Upper lobe of left lung (tissue), 6 donors: ENCODE results near the gene HEPACAM2. TPM values are rescaled to one million over a fixed set of nuclear protein-coding genes. Genes with fewer than 3 reads are reported as not detected.
A peak's percentile ranks its signal among the peaks of the same experiment; 100 is the strongest.

Experiments
- ATAC-seq, 2 donors: fragments of 200-7000 bp; cut with Tn5 transposase; one replicate each; pipeline ENCODE4 v1.9.1; 2022; ENCODE audit warnings: mild to moderate bottlenecking in 2 of 2, moderate library complexity in 2 of 2; ENCODE audit not compliant: low FRiP score in 2 of 2
- DNase-seq, 2 donors: peaks; one replicate each; pipeline ENCODE4 v3.0.0-alpha.2; 2019 to 2020
- H3K27ac ChIP-seq, 4 donors: fragments of 200-600 bp; sonication (generic); one replicate each; pipeline ENCODE4 v1.5.1; 2016 to 2019
- H3K27me3 ChIP-seq, 4 donors: fragments of 200-600 bp; sonication (generic); one replicate each; pipeline ENCODE4 v1.5.1; 2017 to 2019
- H3K36me3 ChIP-seq, 4 donors: fragments of 200-600 bp; sonication (generic); one replicate each; pipeline ENCODE4 v1.5.1; 2016 to 2019
- H3K4me1 ChIP-seq, 4 donors: fragments of 200-600 bp; sonication (generic); one replicate each; pipeline ENCODE4 v1.5.1; 2018 to 2019
- H3K4me3 ChIP-seq, 4 donors: fragments of 200-600 bp; sonication (generic); one replicate each; pipeline ENCODE4 v1.5.1; 2017 to 2019; ENCODE audit warnings: mild to moderate bottlenecking in 2 of 4, moderate library complexity in 1 of 4
- H3K9me3 ChIP-seq, 4 donors: fragments of 200-600 bp; sonication (generic); one replicate each; pipeline ENCODE4 v1.5.1; 2018 to 2019
- EP300 ChIP-seq, 4 donors: sonication (generic); formaldehyde crosslinking; IDR thresholded peaks; one replicate each; pipeline ENCODE4 v1.5.1; 2017; ENCODE audit warnings: antibody characterized with exemption in 4 of 4, control low read depth in 2 of 4
- POLR2A ChIP-seq, 4 donors: fragments of 450-650 bp; IDR thresholded peaks; one replicate each; pipeline ENCODE4 v1.5.1; 2016 to 2017; ENCODE audit warnings: antibody characterized with exemption in 4 of 4, mild to moderate bottlenecking in 2 of 4
- POLR2AphosphoS5 ChIP-seq, 2 donors: sonication (generic); formaldehyde crosslinking; IDR thresholded peaks; one replicate each; pipeline ENCODE4 v1.5.1; 2017; ENCODE audit warnings: antibody characterized with exemption in 2 of 2
- WGBS, 2 donors: methylation state at CpG; one replicate each; pipeline ENCODE4 v1.1.5; 2017 to 2018; 5-methylcytosine and 5-hydroxymethylcytosine counted together
- total RNA-seq, 6 donors: library from RNA; depleted of rRNA in 4 of 6; stranded (reverse); fragments of >200 nt in 4 of 6; gene quantifications; one replicate each; pipeline versions ENCODE4 v1.1.0 to v1.2.1, GENCODE V29; 2016 to 2021
- TF ChIP-seq, protein P1 (sequence below), 6 experiments: fragments of 450-650 bp in 4 of 6; fragments of 200-600 bp in 2 of 6; sonication (generic) in 2 of 6; IDR thresholded peaks; one replicate each; pipeline ENCODE4 v1.5.1; 2016 to 2019; ENCODE audit warnings: antibody characterized with exemption in 6 of 6
- donor health status: DM: no; HTN: no; CAD: no; lungs with moderate emphysema.
- donor health status: DM: no; HTN: yes; CAD: no; lungs with severe emphysema.

Gene HEPACAM2
- total RNA-seq, 6 donors from 2014 or later = 0.30 to 7.3 (median 0.30) TPM; not detected in 2

- Histone ChIP-seq H3K36me3 (peaks cover 15 to 83% (median 52%) of the 10 kb centered on the region in 4 donors), H3K9me3 (peaks cover 0 to 15% (median 11%) of the 10 kb centered on the region in 4 donors), H3K4me3 (no peak overlapping the region), H3K4me1 (peaks cover 16 to 19% (median 17%) of the 10 kb centered on the region in 4 donors), H3K27ac (no peak overlapping the region), H3K27me3 (no peaks in the 10 kb centered on the region)
- TF ChIP-seq POLR2A (IDR thresholded peaks at IDR 0.05) (no peak), EP300 (IDR thresholded peaks at IDR 0.05) (no peak), POLR2AphosphoS5 (IDR thresholded peaks at IDR 0.05) (no peak)
- TF ChIP-seq, protein P1, sequence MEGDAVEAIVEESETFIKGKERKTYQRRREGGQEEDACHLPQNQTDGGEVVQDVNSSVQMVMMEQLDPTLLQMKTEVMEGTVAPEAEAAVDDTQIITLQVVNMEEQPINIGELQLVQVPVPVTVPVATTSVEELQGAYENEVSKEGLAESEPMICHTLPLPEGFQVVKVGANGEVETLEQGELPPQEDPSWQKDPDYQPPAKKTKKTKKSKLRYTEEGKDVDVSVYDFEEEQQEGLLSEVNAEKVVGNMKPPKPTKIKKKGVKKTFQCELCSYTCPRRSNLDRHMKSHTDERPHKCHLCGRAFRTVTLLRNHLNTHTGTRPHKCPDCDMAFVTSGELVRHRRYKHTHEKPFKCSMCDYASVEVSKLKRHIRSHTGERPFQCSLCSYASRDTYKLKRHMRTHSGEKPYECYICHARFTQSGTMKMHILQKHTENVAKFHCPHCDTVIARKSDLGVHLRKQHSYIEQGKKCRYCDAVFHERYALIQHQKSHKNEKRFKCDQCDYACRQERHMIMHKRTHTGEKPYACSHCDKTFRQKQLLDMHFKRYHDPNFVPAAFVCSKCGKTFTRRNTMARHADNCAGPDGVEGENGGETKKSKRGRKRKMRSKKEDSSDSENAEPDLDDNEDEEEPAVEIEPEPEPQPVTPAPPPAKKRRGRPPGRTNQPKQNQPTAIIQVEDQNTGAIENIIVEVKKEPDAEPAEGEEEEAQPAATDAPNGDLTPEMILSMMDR (IDR thresholded peaks at IDR 0.05) = no peak
- 87 to 100% methylated on average over 1 of the region's 1 CpG for WGBS, 2 donors
- DNase-seq = no peak
- ATAC-seq = no peak
Observed at GRCh38 chr7:93142127-93142526, 84.1 kb downstream of the HEPACAM2 start.

DNA sequence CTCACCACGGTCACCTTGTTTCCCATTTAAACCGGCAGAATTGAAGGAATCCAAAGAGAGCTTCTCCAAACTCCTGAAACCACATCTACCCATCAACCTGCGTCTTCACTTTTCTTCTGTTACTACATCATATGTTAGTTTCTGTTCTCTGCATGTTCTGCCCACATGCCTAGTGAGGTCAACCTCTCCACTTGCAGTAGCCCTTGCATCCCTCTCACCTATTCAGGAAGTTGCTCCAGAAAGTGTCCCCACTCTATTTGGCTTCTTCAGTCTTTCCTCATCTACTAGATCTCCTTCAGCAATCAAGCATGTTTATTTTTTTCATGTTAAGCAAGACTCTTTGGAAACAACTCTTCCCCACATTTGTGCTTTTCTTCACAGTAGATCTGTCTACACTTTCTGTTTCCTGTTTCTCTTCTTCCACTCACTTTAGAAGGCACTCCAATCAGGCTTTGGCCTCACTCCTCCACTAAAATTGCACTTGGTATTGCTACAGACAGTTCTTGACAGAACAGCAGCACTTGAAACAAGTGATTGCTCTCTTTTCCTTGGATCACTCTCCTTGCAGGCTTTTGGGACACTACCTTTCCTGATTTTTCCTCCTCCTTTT lies 85.6 kb downstream of the HEPACAM2 start:
- Histone ChIP-seq H3K36me3 (peaks cover 23 to 98% (median 66%) of the 10 kb centered on the region in 4 donors), H3K27me3 (no peaks in the 10 kb centered on the region), H3K27ac (no peak overlapping the region), H3K9me3 (peaks cover 9 to 27% (median 18%) of the 10 kb centered on the region in 4 donors), H3K4me3 (no peak overlapping the region), H3K4me1 (peaks cover 1 to 5% (median 3%) of the 10 kb centered on the region in 4 donors)
- 69 to 76% methylated on average over 3 of the region's 3 CpGs for WGBS, 2 donors
- TF ChIP-seq, protein P1 (IDR thresholded peaks at IDR 0.05) = no peak
- no peak for TF ChIP-seq POLR2AphosphoS5 (IDR thresholded peaks at IDR 0.05)
- TF ChIP-seq EP300 (IDR thresholded peaks at IDR 0.05) = no peak
- TF ChIP-seq POLR2A (IDR thresholded peaks at IDR 0.05) = no peak
- DNase-seq (peak in 1 of 2 donors; percentile 30), ATAC-seq (peak in 1 of 2 donors; percentile 21)

DNA sequence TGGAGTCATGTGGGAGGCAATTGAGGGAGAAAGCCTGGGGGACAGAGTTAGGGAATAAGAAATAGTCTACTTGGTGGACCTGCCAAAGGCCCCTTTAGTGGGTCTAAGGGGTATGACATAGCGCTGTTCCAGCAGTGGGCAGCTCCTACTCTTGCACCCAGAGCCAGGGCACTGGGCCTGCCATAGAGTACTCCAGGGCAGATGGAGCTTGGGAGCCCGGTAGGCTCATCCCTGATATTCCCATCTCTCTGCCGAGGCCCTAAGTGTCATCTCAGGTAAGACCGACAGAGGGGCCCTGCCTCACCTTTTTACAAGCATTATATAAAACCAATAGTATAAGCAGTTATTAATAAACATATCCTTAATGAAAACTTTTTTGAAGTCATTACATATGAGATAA lies 87.7 kb downstream of the HEPACAM2 start:
- H3K4me3 ChIP-seq = no peak overlapping the region
- H3K36me3 ChIP-seq = peaks cover 24 to 92% (median 71%) of the 10 kb centered on the region in 4 donors
- no peaks in the 10 kb centered on the region for H3K27me3 ChIP-seq
- no peak overlapping the region for H3K27ac ChIP-seq
- H3K9me3 ChIP-seq = peaks cover 13 to 48% (median 36%) of the 10 kb centered on the region in 4 donors
- no peaks in the 10 kb centered on the region for H3K4me1 ChIP-seq
- TF ChIP-seq POLR2AphosphoS5 (IDR thresholded peaks at IDR 0.05) (no peak), EP300 (IDR thresholded peaks at IDR 0.05) (no peak), POLR2A (IDR thresholded peaks at IDR 0.05) (no peak)
- TF ChIP-seq, protein P1 (IDR thresholded peaks at IDR 0.05) = no peak
- 95% methylated on average over 4 of the region's 4 CpGs for WGBS, 2 donors
- ATAC-seq (no peak), DNase-seq (no peak)

Other genes with a start within 250 kb of the HEPACAM2 start
- gene SAMD9, start 108.5 kb downstream of the HEPACAM2 start, total RNA-seq = 10 to 100 TPM in 5 of 6 donors, 1 to 10 TPM in 1; 5.3 to 19.1 (median 11.6) TPM
- 10 to 100 TPM; 20.7 to 50.6 (median 32.5) TPM for gene SAMD9L, start 78.1 kb downstream of the HEPACAM2 start, total RNA-seq
- gene VPS50, start 5.9 kb upstream of the HEPACAM2 start, total RNA-seq = 10 to 100 TPM in 5 of 6 donors, 1 to 10 TPM in 1; 8.3 to 30.4 (median 21.9) TPM